ENCODE measurements around the gene SLC45A1.

The SLC45A1 gene

DNA sequence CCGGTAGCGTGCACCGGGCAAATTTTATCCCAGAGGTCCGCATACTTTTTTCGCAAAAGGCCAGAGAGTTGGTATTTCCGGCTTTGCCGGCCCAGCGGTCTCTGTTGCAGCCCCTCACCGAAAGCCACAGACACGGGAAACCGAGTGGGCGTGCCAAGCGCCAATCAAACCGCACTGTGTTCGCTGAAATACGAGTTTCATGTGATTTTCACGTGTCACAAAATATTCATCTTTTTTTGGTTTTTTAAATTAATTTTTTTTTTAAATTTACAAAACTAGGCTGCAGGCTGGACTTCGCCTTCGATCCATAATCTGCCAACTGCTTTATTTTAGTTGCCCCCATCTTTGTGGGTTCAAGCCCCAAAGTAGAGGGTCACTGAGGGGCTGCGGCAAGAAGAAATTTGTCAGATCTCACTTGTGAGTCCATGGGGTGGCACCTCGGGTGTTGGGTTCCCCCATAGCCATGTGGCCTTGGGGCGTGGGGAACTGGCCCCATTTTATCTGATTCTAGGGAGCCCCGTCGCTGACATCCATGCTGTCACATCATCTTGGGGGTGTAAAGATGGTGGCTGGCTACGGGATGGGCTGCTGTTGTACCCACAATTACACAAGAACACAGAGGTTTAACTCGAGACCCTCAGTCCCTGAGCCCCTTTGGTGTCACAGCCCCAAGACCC lies 20.8 kb downstream of the SLC45A1 start:
- DNase-seq (ENCODE audit: low spot score), result no peak
- TF ChIP-seq CTCF (IDR thresholded peaks at IDR 0.05; ENCODE audit: extremely low read depth, missing control alignments), result no peak

GRCh38 chr1:8339203-8339600 lies 21.3 kb downstream of the SLC45A1 start:
- no peak for TF ChIP-seq CTCF (IDR thresholded peaks at IDR 0.05; ENCODE audit: extremely low read depth, missing control alignments)
- no peak for DNase-seq (ENCODE audit: low spot score)

DNA sequence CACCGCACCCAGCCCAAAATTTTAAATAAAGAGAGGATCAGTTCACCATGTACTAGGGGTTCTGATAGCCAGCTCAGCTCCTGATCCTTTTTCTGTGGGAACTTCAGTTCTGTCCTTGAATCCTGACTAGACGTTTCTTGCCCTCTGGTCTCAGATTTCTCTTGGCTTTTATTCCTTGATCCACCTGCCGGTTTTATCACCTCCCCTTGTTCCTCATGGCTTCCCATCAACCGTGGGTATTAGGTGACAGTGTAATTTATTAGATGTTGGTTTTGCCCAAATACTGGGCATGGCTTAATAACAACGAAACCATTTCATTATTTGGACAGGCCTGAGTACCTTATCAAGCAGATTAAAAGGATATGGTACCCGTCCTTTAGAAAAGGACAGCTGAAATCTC lies 22.5 kb downstream of the SLC45A1 start:
- no peak for DNase-seq (ENCODE audit: low spot score)
- no peak for TF ChIP-seq CTCF (IDR thresholded peaks at IDR 0.05; ENCODE audit: extremely low read depth, missing control alignments)

GRCh38 chr1:8342325-8342724 lies 24.4 kb downstream of the SLC45A1 start:
- TF ChIP-seq CTCF (IDR thresholded peaks at IDR 0.05; ENCODE audit: extremely low read depth, missing control alignments), result no peak
- no peak for DNase-seq (ENCODE audit: low spot score)

- TF ChIP-seq CTCF (IDR thresholded peaks at IDR 0.05; ENCODE audit: extremely low read depth, missing control alignments), result no peak
- no peak for DNase-seq (ENCODE audit: low spot score)
These were observed 25.1 kb downstream of the SLC45A1 start for GRCh38 chr1:8343044-8343443.

- no peak for DNase-seq (ENCODE audit: low spot score)
- TF ChIP-seq CTCF (IDR thresholded peaks at IDR 0.05; ENCODE audit: extremely low read depth, missing control alignments), result no peak
These were observed 25.6 kb downstream of the SLC45A1 start for GRCh38 chr1:8343464-8344001.

DNA sequence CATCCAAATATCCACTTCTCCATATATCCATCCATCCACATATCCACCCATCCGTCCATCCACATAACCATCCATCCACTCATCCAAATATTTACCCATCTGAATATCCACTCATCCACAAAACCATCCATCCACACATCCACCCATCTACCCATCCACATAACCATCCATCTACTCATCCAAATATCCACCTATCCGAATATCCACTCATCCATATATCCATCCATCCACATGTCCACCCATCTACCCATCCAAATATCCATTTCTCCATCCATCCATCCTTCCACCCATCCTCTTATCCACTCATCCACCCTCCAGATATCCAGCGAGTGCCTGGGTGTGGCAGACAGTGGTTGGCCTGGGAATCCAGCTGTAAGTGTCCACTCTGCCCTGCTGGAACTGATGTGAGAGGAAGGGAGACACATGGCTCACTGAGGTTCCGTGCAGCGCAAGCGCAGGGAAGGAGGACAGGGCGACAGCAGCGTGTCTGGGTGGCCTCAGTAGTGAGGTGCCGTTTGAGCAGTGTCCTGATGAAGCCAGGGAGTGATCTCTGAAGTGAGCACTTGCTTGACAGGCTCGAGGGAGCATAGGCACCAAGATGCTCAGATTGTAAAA lies 27.1 kb downstream of the SLC45A1 start:
- DNase-seq (ENCODE audit: low spot score), result no peak
- no peak for TF ChIP-seq CTCF (IDR thresholded peaks at IDR 0.05; ENCODE audit: extremely low read depth, missing control alignments)
